Endothelial cell of umbilical vein (primary cell): ENCODE measurements around the gene FOXP1. TPM values are rescaled to one million over a fixed set of nuclear protein-coding genes. Genes with fewer than 3 reads are reported as not detected.

Experiments
- BruUV-seq: library from RNA; stranded (reverse); fragments of 400-500 nt; replicated peaks from 2 replicates; lab custom pipeline; 2021; lab: Mats Ljungman, UMichigan
- CTCF ChIA-PET: fragments of 300-600, 350-600 bp; sonication (Branson Sonifier 250); formaldehyde crosslinking; loops from one replicate; lab custom pipeline; 2021; ENCODE audit warnings: antibody characterized with exemption, inconsistent platforms; lab: Charles Lee
- POLR2A ChIA-PET: fragments of 300-600, 350-600 bp; sonication (Branson Sonifier 250); formaldehyde crosslinking; loops from one replicate; lab custom pipeline; 2021; ENCODE audit warnings: antibody characterized with exemption, inconsistent platforms; lab: Charles Lee
- DNase-seq: peaks from one replicate; pipeline ENCODE4 v3.0.0-alpha.2; 2011; ENCODE audit warnings: low read depth, low spot score
- FAIRE-seq: peaks from 2 replicates; lab custom pipeline; 2011; peaks lifted over from hg19 to GRCh38; lab: Jason Lieb, UNC
- H2AFZ ChIP-seq: 2 replicates; pipeline ENCODE4 v1.6.0; 2012; ENCODE audit warnings: low read depth, low read length, control low read depth, inconsistent platforms
- H3K27ac ChIP-seq: 2 replicates; pipeline ENCODE4 v1.5.1; 2011; ENCODE audit warnings: low read depth, mild to moderate bottlenecking, control low read depth, low read length, moderate library complexity; ENCODE audit not compliant: insufficient read depth
- H3K27me3 ChIP-seq, 2 experiments: 2 replicates each; pipeline versions ENCODE4 v1.6.0 to v1.6.1; 2011; ENCODE audit warnings: low read length in 2 of 2, mixed read lengths in 1 of 2; ENCODE audit not compliant: control insufficient read depth in 2 of 2, insufficient read depth in 2 of 2
- H3K36me3 ChIP-seq, 2 experiments: 2 replicates in 1 of 2; 3 replicates in 1 of 2; pipeline ENCODE4 v1.5.1; 2011; ENCODE audit warnings: low read length in 2 of 2, mild to moderate bottlenecking in 1 of 2, moderate library complexity in 1 of 2; ENCODE audit not compliant: control insufficient read depth in 2 of 2, insufficient read depth in 2 of 2; ENCODE audit errors: extremely low read depth in 1 of 2
- H3K4me1 ChIP-seq: 3 replicates; pipeline ENCODE4 v1.5.1; 2011; ENCODE audit warnings: mild to moderate bottlenecking, low read length; ENCODE audit not compliant: control insufficient read depth, insufficient read depth; ENCODE audit errors: extremely low read depth
- H3K4me2 ChIP-seq: 2 replicates; pipeline ENCODE4 v1.6.1; 2011; ENCODE audit warnings: low read length, control low read depth, mixed read lengths; ENCODE audit not compliant: insufficient read depth
- H3K4me3 ChIP-seq, 3 experiments: fragments of 200-600 bp in 1 of 3; sonication (generic), shearing (Covaris generic) in 1 of 3; replicated peaks in 1 of 3; 2 replicates each; pipeline ENCODE4 v1.5.1; 2011 to 2016; ENCODE audit warnings: control low read depth in 3 of 3, low read length in 3 of 3, mild to moderate bottlenecking in 2 of 3, inconsistent platforms in 1 of 3, low read depth in 1 of 3, moderate library complexity in 1 of 3; ENCODE audit not compliant: insufficient read depth in 1 of 3
- H3K79me2 ChIP-seq: 2 replicates; pipeline ENCODE4 v1.6.0; 2012; ENCODE audit warnings: low read length, inconsistent platforms; ENCODE audit not compliant: control insufficient read depth, insufficient read depth
- H3K9ac ChIP-seq: replicated peaks from 2 replicates; pipeline ENCODE3; 2011; ENCODE audit warnings: low read length, control low read depth; ENCODE audit not compliant: insufficient read depth; ENCODE audit errors: extremely low read depth
- H3K9me1 ChIP-seq: replicated peaks from 3 replicates; pipeline ENCODE4 v1.6.0; 2011; ENCODE audit warnings: mild to moderate bottlenecking, low read length; ENCODE audit not compliant: control insufficient read depth, insufficient read depth; ENCODE audit errors: extremely low read depth
- H3K9me3 ChIP-seq: replicated peaks from 2 replicates; pipeline ENCODE4 v1.5.1; 2012; ENCODE audit warnings: low read length, inconsistent platforms; ENCODE audit not compliant: control insufficient read depth, insufficient read depth
- H4K20me1 ChIP-seq: replicated peaks from 2 replicates; pipeline ENCODE3; 2011; ENCODE audit warnings: mild to moderate bottlenecking, low read length; ENCODE audit not compliant: control insufficient read depth, insufficient read depth; ENCODE audit errors: extremely low read depth
- EZH2 ChIP-seq: IDR thresholded peaks from 2 replicates; pipeline ENCODE4 v1.6.1; 2012; ENCODE audit warnings: borderline replicate concordance, low read depth, mild to moderate bottlenecking, moderate library complexity, low read length, inconsistent platforms; ENCODE audit not compliant: severe bottlenecking
- FOS ChIP-seq: IDR thresholded peaks from 2 replicates; pipeline ENCODE4 v1.6.1; 2011; ENCODE audit warnings: mild to moderate bottlenecking, low read length, moderate library complexity, borderline replicate concordance; ENCODE audit not compliant: insufficient read depth
- GATA2 ChIP-seq: IDR thresholded peaks from 2 replicates; pipeline ENCODE4 v1.7.0; 2011; ENCODE audit warnings: low read depth, mild to moderate bottlenecking, moderate library complexity, mixed read lengths, low read length; ENCODE audit not compliant: insufficient read length, insufficient read depth
- JUN ChIP-seq: IDR thresholded peaks from 2 replicates; pipeline ENCODE4 v1.6.1; 2011; ENCODE audit warnings: borderline replicate concordance, low read depth; ENCODE audit not compliant: insufficient read length, insufficient read depth
- MYC ChIP-seq: IDR thresholded peaks from one replicate; pipeline ENCODE4 v1.6.1; 2011; ENCODE audit warnings: mild to moderate bottlenecking, low read depth, low read length
- POLR2A ChIP-seq: IDR thresholded peaks from 2 replicates; pipeline ENCODE4 v1.6.1; 2012; ENCODE audit warnings: low read depth, mild to moderate bottlenecking, control low read depth, low read length
- POLR2AphosphoS5 ChIP-seq: IDR thresholded peaks from 2 replicates; pipeline ENCODE4 v1.6.1; 2012; ENCODE audit warnings: low read depth, mild to moderate bottlenecking, control low read depth, low read length, moderate library complexity; ENCODE audit not compliant: insufficient read depth
- dilution Hi-C: fragments of 300-500 bp; cut with MboI; formaldehyde crosslinking; loops from one replicate; pipeline ENCODE4 v1.15.0; 2019; ENCODE audit warnings: low sequenced_read_pairs; ENCODE audit not compliant: extremely low pct_ligation_motif_present
- intact Hi-C: fragments of 100-400 bp; cut with micrococcal nuclease; formaldehyde crosslinking; loops from one replicate; pipeline ENCODE4 v1.10.0; 2022
- polyA plus RNA-seq, 4 experiments: library from polyadenylated mRNA; depleted of rRNA in 3 of 4; stranded (reverse) in 3 of 4; unstranded in 1 of 4; fragments of >200 nt; gene quantifications; 2 replicates each; pipeline versions ENCODE4 v1.2.1 to v1.2.3, GENCODE V29; 2011 to 2012; ENCODE audit warnings: missing spikeins in 1 of 4
- total RNA-seq: library from RNA; stranded (reverse); gene quantifications from 2 replicates; pipeline ENCODE4 v1.2.3, GENCODE V29; 2021
- TF ChIP-seq, protein P1 (sequence below), 2 donors: IDR thresholded peaks; 1 replicate in 1 of 2; 2 replicates in 1 of 2; pipeline ENCODE4 v1.5.1; 2011; ENCODE audit warnings: low read length in 2 of 2, mild to moderate bottlenecking in 2 of 2, moderate library complexity in 2 of 2, control low read depth in 1 of 2, inconsistent platforms in 1 of 2, low read depth in 1 of 2; ENCODE audit not compliant: insufficient read depth in 1 of 2; ENCODE audit errors: extremely low read depth in 1 of 2
- TF ChIP-seq, protein P2 (sequence below): IDR thresholded peaks from 2 replicates; pipeline ENCODE4 v1.6.1; 2011; ENCODE audit not compliant: insufficient read depth, insufficient read length

The FOXP1 gene
- total and polyA plus RNA-seq, 2 donors (not counting 3 experiments of a cell fraction or from before 2014, with no cell fraction given), result 41.0 to 107 TPM

DNA sequence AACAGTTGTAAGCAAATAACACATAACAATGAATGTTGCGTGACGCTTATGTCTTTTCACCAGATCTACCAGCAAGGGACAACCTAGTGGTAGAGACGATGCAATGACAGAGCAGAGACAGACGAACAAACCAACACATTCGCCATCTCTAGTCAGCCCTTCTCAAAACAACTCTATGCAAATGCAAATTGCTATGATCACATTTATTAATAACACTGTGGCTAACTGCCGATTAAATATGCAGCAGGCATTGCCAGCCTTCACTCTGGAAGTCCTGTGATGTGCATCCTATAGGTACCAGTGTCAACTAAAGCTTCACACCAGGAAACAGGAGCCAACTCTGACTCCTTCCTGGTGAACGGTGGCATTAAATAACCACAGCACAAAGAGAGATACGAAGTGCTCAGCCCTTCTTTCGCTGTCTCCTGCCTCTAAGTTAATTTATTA, 94.2 kb downstream of the FOXP1 start:
- BruUV-seq, result no TSS peak
- ChIA-PET POLR2A (no interaction called here), CTCF (no interaction called here)
- dilution Hi-C loops (no loop called here), intact Hi-C loops (no loop called here)
- Histone ChIP-seq H4K20me1 (no peaks in the 10 kb centered on the region), H3K27me3 (no peaks in the 10 kb centered on the region), H3K9ac (no peak overlapping the region), H3K27ac (no peak overlapping the region), H3K79me2 (no peaks in the 10 kb centered on the region), H3K36me3 (peaks cover 0 to 2% of the 10 kb centered on the region in 2 experiments), H2AFZ (no peak overlapping the region), H3K9me1 (no peaks in the 10 kb centered on the region), H3K4me3 (no peak overlapping the region), H3K4me1 (no peaks in the 10 kb centered on the region), H3K9me3 (no peaks in the 10 kb centered on the region), H3K4me2 (no peak overlapping the region)
- FAIRE-seq (no peak), DNase-seq (no peak)
- no peak for TF ChIP-seq GATA2
- no peak for TF ChIP-seq EZH2
- no peak for TF ChIP-seq POLR2AphosphoS5
- TF ChIP-seq FOS, result no peak
- no peak for TF ChIP-seq MYC
- TF ChIP-seq POLR2A, result no peak
- TF ChIP-seq JUN, result no peak

DNA sequence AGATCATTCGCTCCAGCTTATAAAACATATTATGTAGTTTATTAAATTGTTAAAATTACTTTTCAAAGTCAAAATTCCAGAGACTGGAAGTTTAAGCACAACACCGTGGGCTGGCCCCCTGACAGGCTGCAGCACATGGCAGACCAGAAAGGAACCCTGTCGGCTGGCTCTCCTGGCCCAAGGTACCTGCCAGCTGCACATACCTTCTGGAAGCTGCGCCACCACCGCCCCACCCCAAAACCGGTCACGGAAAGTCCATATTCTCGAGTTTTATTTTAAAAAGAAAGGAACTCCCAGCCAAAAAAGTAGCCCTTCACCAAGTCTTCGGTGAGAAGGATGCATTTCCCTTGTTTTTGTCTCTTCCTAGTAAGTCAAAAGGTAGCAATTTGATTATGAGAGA, 94.6 kb downstream of the FOXP1 start:
- Histone ChIP-seq H2AFZ (no peak overlapping the region), H3K4me2 (no peak overlapping the region), H3K36me3 (peaks cover 0 to 2% of the 10 kb centered on the region in 2 experiments), H3K27ac (no peak overlapping the region), H3K79me2 (no peaks in the 10 kb centered on the region), H4K20me1 (no peaks in the 10 kb centered on the region), H3K4me1 (no peaks in the 10 kb centered on the region), H3K9ac (no peak overlapping the region), H3K9me3 (no peaks in the 10 kb centered on the region), H3K4me3 (no peak overlapping the region), H3K27me3 (no peaks in the 10 kb centered on the region), H3K9me1 (no peaks in the 10 kb centered on the region)
- BruUV-seq, result no TSS peak
- TF ChIP-seq, protein P1, sequence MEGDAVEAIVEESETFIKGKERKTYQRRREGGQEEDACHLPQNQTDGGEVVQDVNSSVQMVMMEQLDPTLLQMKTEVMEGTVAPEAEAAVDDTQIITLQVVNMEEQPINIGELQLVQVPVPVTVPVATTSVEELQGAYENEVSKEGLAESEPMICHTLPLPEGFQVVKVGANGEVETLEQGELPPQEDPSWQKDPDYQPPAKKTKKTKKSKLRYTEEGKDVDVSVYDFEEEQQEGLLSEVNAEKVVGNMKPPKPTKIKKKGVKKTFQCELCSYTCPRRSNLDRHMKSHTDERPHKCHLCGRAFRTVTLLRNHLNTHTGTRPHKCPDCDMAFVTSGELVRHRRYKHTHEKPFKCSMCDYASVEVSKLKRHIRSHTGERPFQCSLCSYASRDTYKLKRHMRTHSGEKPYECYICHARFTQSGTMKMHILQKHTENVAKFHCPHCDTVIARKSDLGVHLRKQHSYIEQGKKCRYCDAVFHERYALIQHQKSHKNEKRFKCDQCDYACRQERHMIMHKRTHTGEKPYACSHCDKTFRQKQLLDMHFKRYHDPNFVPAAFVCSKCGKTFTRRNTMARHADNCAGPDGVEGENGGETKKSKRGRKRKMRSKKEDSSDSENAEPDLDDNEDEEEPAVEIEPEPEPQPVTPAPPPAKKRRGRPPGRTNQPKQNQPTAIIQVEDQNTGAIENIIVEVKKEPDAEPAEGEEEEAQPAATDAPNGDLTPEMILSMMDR (IDR thresholded peaks at IDR 0.05; ENCODE audit: extremely low read depth in 1 of 2, insufficient read depth in 1 of 2, low read depth in 1 of 2, low read length in 2 of 2), result no peak
- TF ChIP-seq JUN, result no peak
- no peak for TF ChIP-seq MYC
- TF ChIP-seq EZH2, result no peak
- no peak for TF ChIP-seq POLR2AphosphoS5
- TF ChIP-seq POLR2A, result no peak
- TF ChIP-seq, protein P2, sequence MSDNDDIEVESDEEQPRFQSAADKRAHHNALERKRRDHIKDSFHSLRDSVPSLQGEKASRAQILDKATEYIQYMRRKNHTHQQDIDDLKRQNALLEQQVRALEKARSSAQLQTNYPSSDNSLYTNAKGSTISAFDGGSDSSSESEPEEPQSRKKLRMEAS, result no peak
- no peak for TF ChIP-seq GATA2
- TF ChIP-seq FOS, result no peak
- FAIRE-seq (no peak), DNase-seq (no peak)
- dilution Hi-C loops, result no loop called here
- ChIA-PET CTCF (no interaction called here), POLR2A (no interaction called here)
- intact Hi-C loops, result no loop called here
